DLD1 (cell line): ENCODE data around the gene RPN2.
"Not testable (repeated sequence)": the region's sequence is repeated elsewhere in the genome, so short reads cannot be mapped to it uniquely, and the experiment has no call there.

Experiments used
- in situ Hi-C: cut with HindIII; loops from 2 replicates; pipeline ENCODE4 v1.10.0; 2017; ENCODE audit warnings: low sequenced_read_pairs

The RPN2 gene

GRCh38 chr20:37178839-37179682, at the start of gene RPN2, which contains the start of gene MROH8:
Gene RPN2 (plus strand): TSS chr20:37179330. CDS start chr20:37179357, 27 bp downstream.
Gene MROH8 (minus strand): TSS chr20:37179548.
- in situ Hi-C loops, result no loop called here

- in situ Hi-C loops, result no loop called here
These were observed 47.6 kb upstream of the RPN2 start for GRCh38 chr20:37131486-37131885.

GRCh38 chr20:37133952-37134351, 45.2 kb upstream of the RPN2 start:
- in situ Hi-C loops, result no loop called here

- in situ Hi-C loops, result no loop called here
These were observed 41.6 kb upstream of the RPN2 start for GRCh38 chr20:37137547-37137946.

- in situ Hi-C loops, result no loop called here
These were observed 36.4 kb upstream of the RPN2 start for GRCh38 chr20:37142708-37143107.

- in situ Hi-C loops, result no loop called here
These were observed 34.2 kb upstream of the RPN2 start for GRCh38 chr20:37144856-37145404.

- in situ Hi-C loops, result no loop called here
These were observed 31.9 kb upstream of the RPN2 start for GRCh38 chr20:37147250-37147649.

DNA sequence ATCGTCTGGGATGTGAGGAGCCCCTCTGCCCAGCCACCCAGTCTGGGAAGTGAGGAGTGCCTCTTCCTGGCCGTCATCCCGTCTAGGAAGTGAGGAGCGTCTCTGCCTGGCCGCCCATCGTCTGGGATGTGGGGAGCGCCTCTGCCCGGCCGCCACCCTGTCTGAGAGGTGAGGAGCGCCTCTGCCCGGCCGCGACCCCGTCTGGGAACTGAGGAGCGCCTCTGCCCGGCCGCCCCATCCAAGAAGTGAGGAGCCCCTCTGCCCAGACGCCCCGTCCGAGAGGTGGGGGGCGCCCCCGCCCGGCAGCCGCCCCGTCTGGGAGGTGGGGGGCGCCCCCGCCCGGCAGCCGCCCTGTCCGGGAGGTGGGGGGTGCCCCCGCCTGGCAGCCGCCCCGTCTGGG, 28.3 kb upstream of the RPN2 start:
- in situ Hi-C loops, result not testable (repeated sequence)

GRCh38 chr20:37151529-37151928, 27.6 kb upstream of the RPN2 start:
- in situ Hi-C loops, result no loop called here

GRCh38 chr20:37152284-37152683, 26.8 kb upstream of the RPN2 start:
- in situ Hi-C loops, result no loop called here

DNA sequence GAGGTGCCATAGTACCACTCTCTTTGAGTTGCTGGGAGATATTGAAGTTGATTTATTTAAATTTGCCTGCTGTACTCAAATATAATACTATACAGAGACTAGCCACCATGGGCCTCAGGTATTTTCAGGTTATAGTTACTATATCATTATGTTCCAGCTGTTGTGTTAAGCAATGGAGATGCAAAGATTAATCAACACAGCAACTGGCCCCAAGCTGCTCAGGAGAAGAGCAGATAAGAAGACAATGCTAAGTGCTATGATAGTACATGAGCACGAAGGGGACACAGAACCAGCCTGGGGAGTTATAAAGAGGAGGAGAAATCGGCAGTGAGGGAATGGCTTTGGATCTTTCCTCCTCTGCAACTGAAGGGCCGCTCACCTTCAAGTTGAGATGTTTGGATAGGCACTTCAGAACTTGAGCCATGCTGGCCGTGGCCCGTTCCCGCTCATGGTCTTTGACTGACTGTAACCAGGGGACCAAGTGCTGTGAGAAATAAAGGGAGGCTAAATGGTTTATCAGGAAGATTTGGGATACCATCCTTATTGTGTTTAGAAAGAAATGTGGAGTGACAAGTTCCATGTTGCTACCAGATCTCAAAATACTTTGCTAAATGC, 24.3 kb upstream of the RPN2 start:
- in situ Hi-C loops, result no loop called here

- in situ Hi-C loops, result no loop called here
These were observed 23.1 kb upstream of the RPN2 start for GRCh38 chr20:37155987-37156386.

GRCh38 chr20:37158248-37158647, 20.9 kb upstream of the RPN2 start:
- in situ Hi-C loops, result no loop called here

- in situ Hi-C loops, result no loop called here
These were observed 18.4 kb upstream of the RPN2 start for GRCh38 chr20:37160683-37161082.

GRCh38 chr20:37161830-37162549, 17.1 kb upstream of the RPN2 start:
- in situ Hi-C loops, result no loop called here

GRCh38 chr20:37162646-37163045, 16.5 kb upstream of the RPN2 start:
- in situ Hi-C loops, result no loop called here

GRCh38 chr20:37163832-37164554, 15.1 kb upstream of the RPN2 start:
- in situ Hi-C loops, result no loop called here

DNA sequence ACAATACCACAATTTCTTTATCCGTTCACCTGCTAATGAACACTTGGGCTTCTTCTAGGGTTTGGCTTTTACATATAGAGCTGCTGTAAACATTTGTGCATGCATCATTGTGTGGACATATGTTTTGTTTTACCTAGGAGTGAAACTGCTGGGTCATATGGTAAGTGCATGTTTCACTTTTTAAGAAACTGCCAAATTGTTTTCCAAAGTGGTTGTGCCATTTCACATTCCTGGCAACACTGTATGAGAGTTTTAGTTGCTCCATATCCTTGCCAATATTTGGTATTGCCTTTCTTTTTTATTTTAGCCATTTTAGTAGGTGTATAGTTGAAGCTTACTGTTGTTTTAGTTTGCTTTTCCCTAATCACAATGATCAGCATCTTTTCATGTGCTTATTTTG, 14.1 kb upstream of the RPN2 start:
- in situ Hi-C loops, result no loop called here

- in situ Hi-C loops, result no loop called here
These were observed 12.3 kb upstream of the RPN2 start for GRCh38 chr20:37166867-37167266.

- in situ Hi-C loops, result no loop called here
These were observed 6.3 kb upstream of the RPN2 start for GRCh38 chr20:37172836-37173235.
